ENCODE data around the gene TBX2. TPM values are rescaled to one million over a fixed set of nuclear protein-coding genes. Genes with fewer than 3 reads are reported as not detected.

The TBX2 gene
- total RNA-seq, 1 experiment from 2014 or later = 5.6 TPM

- no peak for DNase-seq (ENCODE audit: low read depth)
These were observed 11.9 kb upstream of the TBX2 start for GRCh38 chr17:61387511-61388305.

- DNase-seq (ENCODE audit: low read depth) = no peak
These were observed 10.9 kb upstream of the TBX2 start for GRCh38 chr17:61388561-61389356.

GRCh38 chr17:61389670-61390478 lies 9.8 kb upstream of the TBX2 start:
- no peak for DNase-seq (ENCODE audit: low read depth)

GRCh38 chr17:61390479-61390791 lies 9.2 kb upstream of the TBX2 start:
- no peak for DNase-seq (ENCODE audit: low read depth)

- no peak for DNase-seq (ENCODE audit: low read depth)
These were observed 7.9 kb upstream of the TBX2 start for GRCh38 chr17:61391595-61392291.

- no peak for DNase-seq (ENCODE audit: low read depth)
These were observed 7.0 kb upstream of the TBX2 start for GRCh38 chr17:61392679-61393078.

GRCh38 chr17:61393550-61393903 lies 6.1 kb upstream of the TBX2 start:
- peak; percentile 24 for DNase-seq (ENCODE audit: low read depth)

- peak; percentile 52 for DNase-seq (ENCODE audit: low read depth)
These were observed 5.6 kb upstream of the TBX2 start for GRCh38 chr17:61393904-61394629.

- no peak for DNase-seq (ENCODE audit: low read depth)
These were observed 4.8 kb upstream of the TBX2 start for GRCh38 chr17:61394630-61395408.

- DNase-seq (ENCODE audit: low read depth) = no peak
These were observed 4.1 kb upstream of the TBX2 start for GRCh38 chr17:61395409-61395982.

GRCh38 chr17:61395983-61396585 lies 3.6 kb upstream of the TBX2 start:
- no peak for DNase-seq (ENCODE audit: low read depth)

- DNase-seq (ENCODE audit: low read depth) = no peak
These were observed 3.0 kb upstream of the TBX2 start for GRCh38 chr17:61396586-61397085.

- DNase-seq (ENCODE audit: low read depth) = no peak
These were observed 2.4 kb upstream of the TBX2 start for GRCh38 chr17:61397086-61397842.

GRCh38 chr17:61398721-61399130 lies 917 bp upstream of the TBX2 start:
- DNase-seq (ENCODE audit: low read depth) = no peak

- DNase-seq (ENCODE audit: low read depth) = peak; percentile 54
These were observed 548 bp downstream of the TBX2 start for GRCh38 chr17:61400066-61400716.

- no peak for DNase-seq (ENCODE audit: low read depth)
These were observed 1.2 kb downstream of the TBX2 start for GRCh38 chr17:61400717-61401388.

- DNase-seq (ENCODE audit: low read depth) = no peak
These were observed 1.9 kb downstream of the TBX2 start for GRCh38 chr17:61401389-61402072.
